Measurements from ENCODE around the gene HSF2BP. TPM values are rescaled to one million over a fixed set of nuclear protein-coding genes. Genes with fewer than 3 reads are reported as not detected.
A peak's percentile ranks its signal among the peaks of the same experiment; 100 is the strongest.

HSF2BP gene
- total RNA-seq, 2 experiments from 2014 or later, result 1.5 to 1.6 TPM

- intact Hi-C loops (cut with DNase I, micrococcal nuclease), result loop anchor here in 1 of 2 experiments (5.0 kb wide), 1 partner anchor 33 kb away; no protein-coding TSS in a partner anchor
- no peaks in the 10 kb centered on the region for H3K27me3 Mint-ChIP-seq
- no peaks in the 10 kb centered on the region for H3K9me3 Mint-ChIP-seq (ENCODE audit: low read depth)
- H3K4me1 Mint-ChIP-seq, result peaks cover 4% of the 10 kb centered on the region
- ATAC-seq (peak; percentile 39), DNase-seq (no peak)
- H3K4me3 Mint-ChIP-seq, result no peak overlapping the region
- POLR2A ChIA-PET, result no interaction called here
- no peak overlapping the region for H3K27ac Mint-ChIP-seq
- no peaks in the 10 kb centered on the region for H3K36me3 Mint-ChIP-seq (ENCODE audit: low read depth)
- CTCF ChIA-PET, result interaction anchor here (0.6 to 1.3 kb wide), 2 partner anchors 13 kb away, joined by 3 to 4 read pairs; no protein-coding TSS in a partner anchor
These were observed 45.3 kb downstream of the HSF2BP start for GRCh38 chr21:43613755-43614638.

- CTCF ChIA-PET, result interaction anchor here (0.5 kb wide), 2 partner anchors 40 to 698 kb away, joined by 3 to 4 read pairs; no protein-coding TSS in a partner anchor
These were observed 47.5 kb downstream of the HSF2BP start for GRCh38 chr21:43611598-43612369.

DNA sequence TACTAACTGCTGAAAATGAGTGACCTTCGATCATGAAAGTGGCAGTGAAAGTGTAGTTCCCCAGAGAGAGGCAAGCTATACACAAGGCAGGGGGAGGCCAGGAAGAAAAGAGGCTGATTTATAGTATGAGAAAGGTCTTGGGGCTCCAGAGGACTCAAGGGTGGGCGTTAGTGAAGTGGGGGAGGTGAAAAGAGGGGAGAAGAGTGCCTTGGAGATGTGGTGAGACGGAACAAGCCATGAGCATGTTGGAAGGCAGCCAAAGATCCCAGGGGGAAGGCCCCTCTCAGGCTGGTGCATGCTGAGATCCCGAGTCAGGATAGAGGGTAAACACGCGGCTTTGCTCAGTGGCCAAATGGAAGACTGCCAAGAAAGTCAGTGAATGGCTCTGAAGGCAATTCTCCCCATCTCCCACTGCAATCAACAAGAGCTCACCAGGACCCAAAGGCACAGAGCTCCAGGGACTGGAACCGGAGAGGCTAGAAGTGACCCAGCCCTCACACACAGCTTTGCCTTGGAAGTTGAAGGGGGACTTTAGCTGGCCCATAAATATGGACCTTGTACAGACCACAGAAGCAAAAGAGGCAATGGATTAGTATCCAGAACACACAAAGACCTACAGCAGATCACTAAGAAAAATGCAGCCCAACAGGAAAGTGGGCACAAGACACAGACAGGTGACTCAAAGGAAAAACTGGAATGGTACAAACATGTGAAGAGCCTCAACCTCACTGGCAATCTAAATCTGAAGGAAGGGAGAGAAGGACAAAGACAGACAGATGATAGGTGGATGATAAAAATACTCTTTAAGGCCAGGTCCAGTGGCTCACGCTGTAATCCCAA is 49.6 kb downstream of the HSF2BP start:
- ChIA-PET CTCF (interaction anchor here (0.7 kb wide), 1 partner anchor 38 kb away, joined by 4 read pairs; no protein-coding TSS in a partner anchor), POLR2A (no interaction called here)
- Mint-ChIP-seq H3K27me3 (no peaks in the 10 kb centered on the region), H3K9me3 (ENCODE audit: low read depth) (no peaks in the 10 kb centered on the region), H3K27ac (no peak overlapping the region), H3K4me1 (peaks cover 4% of the 10 kb centered on the region), H3K36me3 (ENCODE audit: low read depth) (no peaks in the 10 kb centered on the region), H3K4me3 (no peak overlapping the region)
- DNase-seq, result no peak
- intact Hi-C loops (cut with DNase I, micrococcal nuclease), result loop anchor here in 1 of 2 experiments (5.0 kb wide), 1 partner anchor 38 kb away; no protein-coding TSS in a partner anchor
- ATAC-seq, result no peak

More at GRCh38 chr21:43611598-43612369, 47.5 kb downstream of the HSF2BP start:
- no peaks in the 10 kb centered on the region for H3K27me3 Mint-ChIP-seq
- H3K4me1 Mint-ChIP-seq, result peaks cover 4% of the 10 kb centered on the region
- intact Hi-C loops (cut with DNase I, micrococcal nuclease), result loop anchor here in 1 of 2 experiments (5.0 kb wide), 1 partner anchor 36 kb away; no protein-coding TSS in a partner anchor
- no peaks in the 10 kb centered on the region for H3K36me3 Mint-ChIP-seq (ENCODE audit: low read depth)
- no peak overlapping the region for H3K27ac Mint-ChIP-seq
- no peaks in the 10 kb centered on the region for H3K9me3 Mint-ChIP-seq (ENCODE audit: low read depth)
- DNase-seq (peak; percentile 47), ATAC-seq (no peak)
- POLR2A ChIA-PET, result no interaction called here
- no peak overlapping the region for H3K4me3 Mint-ChIP-seq

DNA sequence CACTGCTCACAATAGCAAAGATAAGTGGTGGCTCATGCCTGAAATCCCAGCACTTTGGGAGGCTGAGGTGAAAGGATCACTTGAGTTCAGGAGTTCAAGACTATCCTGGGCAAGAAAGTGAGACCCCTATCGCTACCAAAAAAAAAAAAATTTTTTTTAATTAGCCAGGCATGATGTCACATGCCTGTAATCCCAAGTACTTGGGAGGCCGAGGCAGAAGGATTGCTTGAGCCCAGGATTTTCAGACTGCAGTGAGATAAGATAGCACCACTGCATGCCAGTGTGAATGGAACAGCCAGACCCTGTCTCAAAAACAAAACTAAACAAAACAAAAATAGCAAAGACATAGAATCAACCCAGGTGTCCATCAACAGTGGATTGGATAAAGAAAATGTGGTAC is 50.6 kb downstream of the HSF2BP start:
- intact Hi-C loops (cut with DNase I, micrococcal nuclease), result no loop called here
- no peak overlapping the region for H3K27ac Mint-ChIP-seq
- no peak overlapping the region for H3K4me3 Mint-ChIP-seq
- H3K27me3 Mint-ChIP-seq, result no peaks in the 10 kb centered on the region
- no peak for ATAC-seq
- no peak for DNase-seq
- ChIA-PET CTCF (no interaction called here), POLR2A (no interaction called here)
- H3K4me1 Mint-ChIP-seq, result peaks cover under 1% of the 10 kb centered on the region
- H3K36me3 Mint-ChIP-seq (ENCODE audit: low read depth), result no peaks in the 10 kb centered on the region
- no peaks in the 10 kb centered on the region for H3K9me3 Mint-ChIP-seq (ENCODE audit: low read depth)

DNA sequence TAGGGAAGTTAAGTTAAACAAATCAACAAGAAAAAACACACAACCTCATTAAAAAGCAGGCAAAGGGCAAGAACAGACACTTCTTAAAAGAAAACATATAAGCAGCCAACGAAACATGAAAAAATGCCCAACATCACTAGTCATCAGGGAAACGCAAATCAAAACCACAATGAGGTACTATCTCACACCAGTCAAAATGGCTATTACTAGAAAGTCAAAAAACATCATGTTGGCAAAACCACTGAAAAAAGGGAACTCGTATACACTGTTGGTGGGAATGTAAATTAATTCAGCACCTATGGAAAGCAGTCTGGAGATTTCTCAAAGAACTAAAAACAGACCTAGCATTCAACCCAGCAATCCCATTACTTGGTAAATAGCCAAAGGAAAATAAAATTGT is 51.1 kb downstream of the HSF2BP start:
- DNase-seq (no peak), ATAC-seq (no peak)
- intact Hi-C loops (cut with DNase I, micrococcal nuclease), result no loop called here
- ChIA-PET CTCF (no interaction called here), POLR2A (no interaction called here)
- Mint-ChIP-seq H3K27ac (no peak overlapping the region), H3K9me3 (ENCODE audit: low read depth) (no peaks in the 10 kb centered on the region), H3K4me3 (no peak overlapping the region), H3K4me1 (no peaks in the 10 kb centered on the region), H3K27me3 (no peaks in the 10 kb centered on the region), H3K36me3 (ENCODE audit: low read depth) (no peaks in the 10 kb centered on the region)

DNA sequence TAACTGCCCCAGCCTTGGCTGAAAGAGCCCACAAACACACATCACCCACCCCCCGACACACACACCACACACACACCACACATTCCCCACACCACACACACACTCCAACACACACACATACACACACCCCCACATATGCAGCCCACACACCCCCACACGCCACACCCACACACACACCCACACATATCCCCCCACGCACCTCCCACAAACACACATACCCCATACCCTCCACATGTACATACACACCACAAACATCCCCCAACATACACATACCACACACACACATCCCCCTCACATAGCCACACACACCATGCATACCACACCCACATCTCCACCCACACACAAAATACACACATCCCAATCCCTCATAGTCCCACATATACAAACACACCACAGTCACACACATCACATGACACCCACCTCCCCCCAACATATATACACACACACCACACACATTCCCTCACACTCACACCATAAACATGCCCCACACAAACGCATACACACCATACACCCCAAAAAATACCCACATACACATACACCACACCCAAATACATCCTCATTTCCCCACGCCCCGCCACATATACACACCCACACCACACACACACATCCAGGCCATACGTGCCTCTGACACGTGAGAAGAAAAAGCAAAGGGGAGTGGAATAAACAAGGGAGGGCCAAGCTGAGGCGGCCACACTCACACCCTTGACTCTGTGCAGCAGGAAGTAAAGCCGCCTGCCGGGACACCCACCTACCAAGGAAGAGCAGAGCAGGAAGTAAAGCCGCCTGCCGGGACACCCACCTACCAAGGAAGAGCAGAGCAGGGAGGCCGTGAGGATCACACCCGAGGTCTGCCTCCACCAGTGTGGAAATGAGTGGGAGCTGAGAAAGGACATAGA is 53.7 kb downstream of the HSF2BP start:
- POLR2A ChIA-PET, result no interaction called here
- no peaks in the 10 kb centered on the region for H3K36me3 Mint-ChIP-seq (ENCODE audit: low read depth)
- H3K27me3 Mint-ChIP-seq, result no peaks in the 10 kb centered on the region
- no peak for DNase-seq
- no peak overlapping the region for H3K4me3 Mint-ChIP-seq
- no peaks in the 10 kb centered on the region for H3K9me3 Mint-ChIP-seq (ENCODE audit: low read depth)
- intact Hi-C loops (cut with DNase I, micrococcal nuclease), result loop anchor here in 1 of 2 experiments (2.0 kb wide), 1 partner anchor 19 kb away; no protein-coding TSS in a partner anchor
- no peak for ATAC-seq
- CTCF ChIA-PET, result no interaction called here
- no peak overlapping the region for H3K27ac Mint-ChIP-seq
- H3K4me1 Mint-ChIP-seq, result peaks cover 2% of the 10 kb centered on the region

DNA sequence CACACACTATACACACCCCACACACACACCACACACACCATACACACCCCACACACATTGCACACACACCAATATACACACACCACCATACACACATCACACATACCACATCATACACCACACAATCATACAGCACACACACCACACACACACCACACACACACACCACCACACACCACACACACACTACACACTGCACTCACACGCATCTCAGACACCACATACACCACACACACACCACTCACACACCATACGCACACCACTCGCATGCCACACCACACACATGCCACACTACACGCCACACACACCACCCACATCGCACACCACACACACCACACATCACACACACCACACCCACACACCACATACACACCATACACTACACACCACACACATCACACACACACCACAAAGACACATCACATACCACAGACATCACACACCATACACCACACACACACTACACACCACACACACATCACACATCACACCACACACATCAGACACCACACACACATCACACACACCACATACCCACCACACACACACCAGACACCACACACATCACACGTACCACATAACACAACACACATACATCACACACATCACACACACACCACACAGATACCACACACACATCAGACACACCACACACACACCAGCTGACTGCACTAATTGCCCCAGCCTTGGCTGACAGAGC is 54.6 kb downstream of the HSF2BP start:
- no peaks in the 10 kb centered on the region for H3K36me3 Mint-ChIP-seq (ENCODE audit: low read depth)
- DNase-seq (no peak), ATAC-seq (no peak)
- no peak overlapping the region for H3K4me3 Mint-ChIP-seq
- CTCF ChIA-PET, result no interaction called here
- POLR2A ChIA-PET, result no interaction called here
- H3K27me3 Mint-ChIP-seq, result no peaks in the 10 kb centered on the region
- H3K9me3 Mint-ChIP-seq (ENCODE audit: low read depth), result no peaks in the 10 kb centered on the region
- H3K27ac Mint-ChIP-seq, result no peak overlapping the region
- peaks cover 2% of the 10 kb centered on the region for H3K4me1 Mint-ChIP-seq
- intact Hi-C loops (cut with DNase I, micrococcal nuclease), result loop anchor here in 1 of 2 experiments (5.0 kb wide), 1 partner anchor 38 kb away; no protein-coding TSS in a partner anchor

- ATAC-seq, result no peak
- intact Hi-C loops (cut with DNase I, micrococcal nuclease), result loop anchor here in 1 of 2 experiments (5.0 kb wide), 1 partner anchor 38 kb away; no protein-coding TSS in a partner anchor
These were observed 55.4 kb downstream of the HSF2BP start for GRCh38 chr21:43603641-43604504.

DNA sequence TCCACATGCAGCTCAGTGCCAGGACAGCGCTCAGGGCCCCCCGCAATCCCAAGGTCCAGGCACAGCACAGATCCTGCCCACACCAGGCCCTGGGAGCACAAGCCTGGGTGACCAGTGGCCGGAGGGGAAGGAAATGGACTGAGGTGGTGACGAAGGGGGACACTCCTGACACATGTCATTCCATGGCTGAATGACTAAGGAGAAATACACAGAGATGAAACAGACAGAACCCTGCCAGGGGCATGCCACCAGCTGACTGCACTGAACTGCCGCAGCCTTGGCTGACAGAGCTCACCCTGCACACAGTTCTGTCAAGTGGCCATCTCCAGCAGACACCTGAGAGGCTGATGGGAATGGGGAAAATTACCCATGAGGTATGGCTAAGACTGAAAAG is 56.1 kb downstream of the HSF2BP start:
- peaks cover 2% of the 10 kb centered on the region for H3K4me1 Mint-ChIP-seq
- H3K9me3 Mint-ChIP-seq (ENCODE audit: low read depth), result no peaks in the 10 kb centered on the region
- no peak for ATAC-seq
- ChIA-PET POLR2A (no interaction called here), CTCF (interaction anchor here (0.7 kb wide), 1 partner anchor 10 kb away, joined by 3 read pairs; no protein-coding TSS in a partner anchor)
- no peak for DNase-seq
- no peaks in the 10 kb centered on the region for H3K27me3 Mint-ChIP-seq
- intact Hi-C loops (cut with DNase I, micrococcal nuclease), result loop anchor here in 1 of 2 experiments (5.0 kb wide), 1 partner anchor 39 kb away; no protein-coding TSS in a partner anchor
- H3K27ac Mint-ChIP-seq, result no peak overlapping the region
- no peak overlapping the region for H3K4me3 Mint-ChIP-seq
- H3K36me3 Mint-ChIP-seq (ENCODE audit: low read depth), result no peaks in the 10 kb centered on the region

More at GRCh38 chr21:43603641-43604504, 55.4 kb downstream of the HSF2BP start:
- Mint-ChIP-seq H3K4me1 (peaks cover 2% of the 10 kb centered on the region), H3K9me3 (ENCODE audit: low read depth) (no peaks in the 10 kb centered on the region), H3K27me3 (no peaks in the 10 kb centered on the region), H3K4me3 (no peak overlapping the region), H3K27ac (no peak overlapping the region), H3K36me3 (ENCODE audit: low read depth) (no peaks in the 10 kb centered on the region)
- POLR2A ChIA-PET, result no interaction called here
- CTCF ChIA-PET, result interaction anchor here (0.7 kb wide), 1 partner anchor 9 kb away, joined by 3 read pairs; no protein-coding TSS in a partner anchor
- no peak for DNase-seq

Measured in activated CD4-positive, alpha-beta T cell treated with anti-CD3 and anti-CD28 coated beads for 36 hours (primary cell).